Peyer's patch (tissue), 4 donors: ENCODE measurements around the gene LNX2. TPM values are rescaled to one million over a fixed set of nuclear protein-coding genes. Genes with fewer than 3 reads are reported as not detected.

Experiments
- DNase-seq, 3 donors: peaks; one replicate each; pipeline ENCODE4 v3.0.0-alpha.2; 2017 to 2019
- H3K27ac ChIP-seq, 4 donors: fragments of 200-600 bp; sonication (generic); one replicate each; pipeline ENCODE4 v1.5.1; 2016 to 2019
- H3K27me3 ChIP-seq, 2 donors: fragments of 200-600 bp; sonication (generic); one replicate each; pipeline ENCODE4 v1.5.1; 2019
- H3K36me3 ChIP-seq, 3 donors: fragments of 200-600 bp; sonication (generic); one replicate each; pipeline ENCODE4 v1.5.1; 2016 to 2019
- H3K4me1 ChIP-seq, 4 donors: fragments of 200-600 bp; sonication (generic); one replicate each; pipeline ENCODE4 v1.5.1; 2016 to 2019
- H3K4me3 ChIP-seq, 4 donors: fragments of 200-600 bp; sonication (generic); 1 replicate in 3 of 4; 2 replicates in 1 of 4; pipeline ENCODE4 v1.5.1; 2016 to 2019; ENCODE audit warnings: mild to moderate bottlenecking in 1 of 4
- H3K9me3 ChIP-seq, 4 donors: fragments of 200-600 bp; sonication (generic); one replicate each; pipeline ENCODE4 v1.5.1; 2016 to 2019; ENCODE audit warnings: mild to moderate bottlenecking in 1 of 4
- POLR2A ChIP-seq, 2 donors: fragments of 450-650 bp; IDR thresholded peaks; one replicate each; pipeline ENCODE4 v1.5.1; 2017; ENCODE audit warnings: antibody characterized with exemption in 2 of 2, mild to moderate bottlenecking in 2 of 2, moderate library complexity in 2 of 2
- total RNA-seq, 4 donors: library from RNA; depleted of rRNA; stranded (reverse); fragments of >200 nt; gene quantifications; one replicate each; pipeline ENCODE4 v1.1.0, GENCODE V29; 2016
- TF ChIP-seq, protein P1 (sequence below), 6 experiments: fragments of 450-650 bp in 4 of 6; fragments of 200-600 bp in 2 of 6; sonication (generic) in 1 of 6; IDR thresholded peaks; one replicate each; pipeline ENCODE4 v1.5.1; 2017 to 2019; ENCODE audit warnings: antibody characterized with exemption in 6 of 6, mild to moderate bottlenecking in 3 of 6, moderate library complexity in 1 of 6

Gene LNX2
- total RNA-seq, 4 donors from 2014 or later, result 12.4 to 39.6 (median 25.6) TPM

DNA sequence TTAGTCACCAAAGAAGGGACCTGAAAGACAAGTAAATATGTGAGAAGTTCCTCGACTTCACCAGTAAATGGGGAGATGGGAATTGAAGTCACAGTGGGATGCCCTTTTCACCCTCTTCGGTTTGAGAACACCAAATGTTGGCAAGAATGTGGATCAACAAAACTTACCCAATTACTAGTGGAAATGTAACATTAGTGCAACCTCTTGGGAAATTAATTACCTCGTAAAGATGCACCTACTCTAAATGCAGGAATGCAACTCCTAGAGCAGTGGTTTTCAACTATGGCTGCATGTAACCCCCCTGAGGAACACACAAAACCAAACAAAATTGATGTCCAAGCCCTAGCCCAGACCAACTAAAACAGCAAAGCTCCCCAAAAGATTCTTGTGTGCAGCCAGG, 78.1 kb downstream of the LNX2 start:
- no peaks in the 10 kb centered on the region for H3K27me3 ChIP-seq
- no peak overlapping the region for H3K4me3 ChIP-seq
- TF ChIP-seq, protein P1, sequence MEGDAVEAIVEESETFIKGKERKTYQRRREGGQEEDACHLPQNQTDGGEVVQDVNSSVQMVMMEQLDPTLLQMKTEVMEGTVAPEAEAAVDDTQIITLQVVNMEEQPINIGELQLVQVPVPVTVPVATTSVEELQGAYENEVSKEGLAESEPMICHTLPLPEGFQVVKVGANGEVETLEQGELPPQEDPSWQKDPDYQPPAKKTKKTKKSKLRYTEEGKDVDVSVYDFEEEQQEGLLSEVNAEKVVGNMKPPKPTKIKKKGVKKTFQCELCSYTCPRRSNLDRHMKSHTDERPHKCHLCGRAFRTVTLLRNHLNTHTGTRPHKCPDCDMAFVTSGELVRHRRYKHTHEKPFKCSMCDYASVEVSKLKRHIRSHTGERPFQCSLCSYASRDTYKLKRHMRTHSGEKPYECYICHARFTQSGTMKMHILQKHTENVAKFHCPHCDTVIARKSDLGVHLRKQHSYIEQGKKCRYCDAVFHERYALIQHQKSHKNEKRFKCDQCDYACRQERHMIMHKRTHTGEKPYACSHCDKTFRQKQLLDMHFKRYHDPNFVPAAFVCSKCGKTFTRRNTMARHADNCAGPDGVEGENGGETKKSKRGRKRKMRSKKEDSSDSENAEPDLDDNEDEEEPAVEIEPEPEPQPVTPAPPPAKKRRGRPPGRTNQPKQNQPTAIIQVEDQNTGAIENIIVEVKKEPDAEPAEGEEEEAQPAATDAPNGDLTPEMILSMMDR (IDR thresholded peaks at IDR 0.05), result no peak
- TF ChIP-seq POLR2A (IDR thresholded peaks at IDR 0.05), result no peak
- no peaks in the 10 kb centered on the region for H3K36me3 ChIP-seq
- H3K9me3 ChIP-seq, result no peaks in the 10 kb centered on the region
- no peak overlapping the region for H3K27ac ChIP-seq
- no peak for DNase-seq
- no peaks in the 10 kb centered on the region for H3K4me1 ChIP-seq

DNA sequence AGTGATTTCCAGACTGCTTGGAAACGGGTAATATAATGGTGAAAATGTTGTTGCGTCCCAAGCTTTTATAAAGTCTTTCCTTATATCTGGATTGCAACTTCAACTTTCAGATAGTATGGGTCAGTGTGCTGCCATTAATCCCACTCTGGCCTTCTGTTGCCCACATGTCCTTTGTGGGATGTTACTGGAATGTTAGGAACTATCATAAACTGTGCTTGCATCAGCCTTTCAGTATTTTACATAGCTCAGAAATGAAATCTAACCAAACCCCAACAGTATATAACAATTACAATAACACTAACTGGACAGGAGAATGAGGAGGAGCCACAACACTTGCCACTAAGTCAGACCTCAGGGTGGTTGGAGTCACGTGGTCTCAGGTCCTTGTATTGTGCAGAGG, 78.9 kb downstream of the LNX2 start:
- TF ChIP-seq, protein P1 (IDR thresholded peaks at IDR 0.05), result no peak
- TF ChIP-seq POLR2A (IDR thresholded peaks at IDR 0.05), result no peak

DNA sequence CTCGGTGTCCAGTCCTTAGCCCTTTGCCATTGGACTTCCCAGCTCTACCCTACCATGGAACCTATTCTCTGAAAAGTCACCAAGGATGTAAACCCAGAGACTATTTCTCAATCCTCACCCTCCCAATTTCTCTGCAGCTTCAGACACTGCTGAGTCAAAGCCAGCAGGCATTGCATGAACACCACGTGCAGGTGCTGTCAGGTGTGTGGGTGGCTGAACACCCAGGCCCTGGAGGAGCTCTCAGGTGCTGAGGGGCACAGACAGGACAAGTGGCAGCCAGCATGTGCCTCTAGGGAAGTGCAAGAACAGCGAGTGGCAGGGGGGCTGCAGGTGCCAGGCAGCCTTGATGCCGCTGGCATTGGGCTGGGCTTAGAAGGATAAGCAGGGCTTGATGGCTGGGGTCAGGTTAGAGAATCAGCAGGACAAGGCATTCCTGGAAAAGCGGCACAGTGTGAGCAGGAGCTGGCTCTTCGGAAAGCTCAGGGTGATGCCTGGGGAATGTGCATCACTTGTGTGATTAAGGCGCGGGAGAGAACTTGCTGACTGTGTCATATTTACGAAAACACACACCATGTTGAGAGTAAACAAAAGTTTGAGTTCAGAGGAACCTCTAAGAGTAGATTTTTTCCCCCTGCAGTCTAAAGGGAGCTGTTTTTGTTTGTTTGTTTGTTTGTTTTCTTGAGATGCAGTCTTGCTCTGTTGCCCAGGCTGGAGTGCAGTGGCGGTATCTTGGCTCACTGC, 83.8 kb downstream of the LNX2 start:
- Histone ChIP-seq H3K36me3 (no peaks in the 10 kb centered on the region), H3K27me3 (no peaks in the 10 kb centered on the region), H3K4me3 (no peak overlapping the region), H3K27ac (no peak overlapping the region), H3K9me3 (no peaks in the 10 kb centered on the region), H3K4me1 (peaks cover 0 to 4% (median 0%) of the 10 kb centered on the region in 4 donors)
- DNase-seq, result no peak
- TF ChIP-seq, protein P1 (IDR thresholded peaks at IDR 0.05), result no peak
- TF ChIP-seq POLR2A (IDR thresholded peaks at IDR 0.05), result no peak

More for the DNA sequence above, 78.9 kb downstream of the LNX2 start:
- Histone ChIP-seq H3K4me3 (no peak overlapping the region), H3K36me3 (no peaks in the 10 kb centered on the region), H3K27me3 (no peaks in the 10 kb centered on the region), H3K9me3 (no peaks in the 10 kb centered on the region), H3K27ac (no peak overlapping the region), H3K4me1 (no peaks in the 10 kb centered on the region)
- DNase-seq, result no peak

DNA sequence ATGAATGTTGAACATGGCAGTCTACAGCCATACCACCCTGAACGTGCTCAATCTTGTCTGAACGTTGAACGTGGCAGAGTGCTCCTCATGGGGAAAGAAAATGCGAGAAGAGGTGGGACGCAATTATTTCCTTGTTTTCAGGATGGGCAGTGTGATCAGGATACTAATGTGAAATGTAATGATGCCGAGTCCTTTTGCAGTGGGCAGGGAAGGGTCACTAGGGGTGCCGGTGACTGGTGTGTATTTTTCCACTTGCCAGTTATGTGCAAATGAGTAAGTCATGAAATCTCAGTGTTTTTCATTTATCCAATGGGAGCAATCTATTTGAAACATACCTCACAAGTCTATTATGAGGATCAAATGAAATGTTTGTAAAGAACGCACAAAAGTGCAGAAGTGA, 84.8 kb downstream of the LNX2 start:
- TF ChIP-seq, protein P1 (IDR thresholded peaks at IDR 0.05), result no peak
- no peak for TF ChIP-seq POLR2A (IDR thresholded peaks at IDR 0.05)
- no peaks in the 10 kb centered on the region for H3K27me3 ChIP-seq
- no peaks in the 10 kb centered on the region for H3K9me3 ChIP-seq
- no peak overlapping the region for H3K27ac ChIP-seq
- peaks cover 0 to 4% (median 0%) of the 10 kb centered on the region in 4 donors for H3K4me1 ChIP-seq
- no peak for DNase-seq
- no peaks in the 10 kb centered on the region for H3K36me3 ChIP-seq
- no peak overlapping the region for H3K4me3 ChIP-seq

DNA sequence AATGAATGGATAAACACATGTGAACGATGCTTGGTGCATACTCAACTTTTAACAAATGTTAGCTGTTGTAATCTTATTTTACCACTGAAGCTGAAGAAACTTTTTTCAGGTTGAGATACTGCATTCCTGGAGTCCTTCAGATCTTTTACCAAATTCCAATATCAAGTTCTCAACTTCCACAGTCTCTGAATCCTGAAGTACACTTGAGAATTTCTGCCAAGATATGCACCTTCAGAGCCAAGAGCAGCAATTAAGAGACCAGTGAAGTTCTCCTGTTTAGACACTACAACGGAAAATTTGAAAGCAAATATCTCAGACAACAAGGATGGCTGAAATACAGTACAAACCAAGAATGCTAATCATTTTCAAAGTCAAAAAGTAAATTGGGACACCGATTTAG, 85.3 kb downstream of the LNX2 start:
- Histone ChIP-seq H3K36me3 (no peaks in the 10 kb centered on the region), H3K27me3 (no peaks in the 10 kb centered on the region), H3K4me1 (peaks cover 0 to 4% (median 0%) of the 10 kb centered on the region in 4 donors), H3K4me3 (no peak overlapping the region), H3K9me3 (no peaks in the 10 kb centered on the region), H3K27ac (no peak overlapping the region)
- TF ChIP-seq, protein P1 (IDR thresholded peaks at IDR 0.05), result no peak
- TF ChIP-seq POLR2A (IDR thresholded peaks at IDR 0.05), result no peak
- no peak for DNase-seq
